ENCODE results near the gene GPX1.

GPX1 gene

DNA sequence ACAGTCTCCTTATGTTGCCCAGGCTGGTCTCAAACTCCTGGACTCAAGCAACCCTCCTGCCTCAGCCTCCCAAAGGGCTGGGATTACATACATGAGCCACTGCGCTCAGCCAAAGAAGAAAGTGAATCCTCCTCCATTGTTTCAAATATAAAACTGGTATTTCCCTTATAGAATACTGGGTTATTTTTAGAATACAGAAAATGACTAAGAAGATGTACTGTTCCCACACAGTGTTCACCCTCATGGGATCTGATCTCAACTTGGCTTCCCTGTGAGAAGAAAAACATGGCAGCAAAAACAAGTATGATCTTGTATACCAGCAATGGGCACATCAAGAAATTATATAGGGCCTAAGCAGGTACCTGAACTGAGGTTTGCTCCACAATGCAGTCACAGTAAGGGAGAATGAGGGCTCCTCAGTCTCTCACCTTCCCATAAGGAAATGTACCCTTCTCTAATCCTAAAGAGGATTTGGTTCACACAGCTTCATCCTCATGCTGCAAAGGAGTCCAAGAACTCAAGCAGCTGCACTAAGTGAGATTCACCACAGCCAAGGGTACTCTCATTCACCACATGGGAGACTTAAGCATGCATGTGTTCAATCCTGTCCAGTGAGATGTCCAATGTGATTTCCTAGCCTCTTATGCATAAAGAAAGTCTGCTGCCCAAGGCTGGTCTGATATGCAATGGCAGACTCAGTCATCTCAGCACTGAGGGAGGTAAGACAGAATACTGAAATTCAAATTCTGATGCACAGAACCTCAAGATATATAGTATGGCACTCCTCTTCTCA, 44.1 kb downstream of the GPX1 start:
- in situ Hi-C loops (cut with MboI; ENCODE audit: low sequenced_read_pairs): no loop called here

DNA sequence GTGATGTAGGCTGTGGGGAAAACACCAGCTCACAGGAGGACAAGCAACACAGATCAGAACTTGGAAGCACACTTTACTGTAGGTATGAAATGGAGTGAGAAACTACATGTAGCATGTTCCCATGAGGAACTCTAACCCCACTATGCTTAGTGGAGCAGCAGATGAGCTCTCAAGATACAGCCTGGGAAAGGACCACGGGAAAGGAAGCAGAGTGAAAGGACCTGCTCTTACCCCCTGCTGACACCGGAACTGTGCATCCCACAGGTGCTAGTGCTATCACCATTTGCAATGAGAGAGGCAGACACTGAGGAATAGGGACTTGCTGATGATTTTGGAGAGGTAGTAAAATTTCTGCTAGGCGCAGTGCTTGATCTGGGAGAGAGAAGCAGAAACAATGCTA, 46.9 kb downstream of the GPX1 start:
- in situ Hi-C loops (cut with MboI; ENCODE audit: low sequenced_read_pairs): no loop called here

DNA sequence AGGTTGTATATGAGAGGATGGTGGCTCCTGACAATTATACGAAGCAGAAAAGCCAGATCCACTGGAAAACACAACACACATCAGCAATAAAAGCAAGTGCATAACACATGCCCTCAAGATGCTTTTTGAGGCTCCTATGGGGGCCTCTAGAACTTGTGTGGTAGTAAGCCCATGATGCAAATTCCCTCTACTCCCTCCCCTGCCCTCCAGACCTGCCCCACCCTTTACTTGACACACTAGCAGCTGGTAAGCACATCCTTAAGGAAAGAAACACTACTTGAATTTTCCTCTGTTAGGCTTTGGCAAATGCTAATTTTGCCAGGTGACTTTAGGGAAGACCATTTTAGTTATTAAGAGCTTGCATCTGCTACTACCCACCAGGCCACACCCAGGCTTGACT, 47.5 kb downstream of the GPX1 start:
- in situ Hi-C loops (cut with MboI; ENCODE audit: low sequenced_read_pairs): no loop called here
